ENCODE measurements around the gene NEUROG1. TPM values are rescaled to one million over a fixed set of nuclear protein-coding genes. Genes with fewer than 3 reads are reported as not detected.

Gene NEUROG1
- total and polyA plus RNA-seq, 2 of the 13 experiments (the other 11 are each of a cell fraction or from before 2014, with no cell fraction given) = not detected

- no peaks in the 10 kb centered on the region for H3K36me3 ChIP-seq (replicated peaks in 1 of 2; ENCODE audit: control insufficient read depth in 1 of 2, insufficient read depth in 2 of 2, low read length in 2 of 2)
- BruUV-seq (replicated peaks) = no TSS peak
- H3K79me2 ChIP-seq (ENCODE audit: insufficient read depth, low read length) = no peaks in the 10 kb centered on the region
- ATAC-seq = peak; percentile 43
- no peak overlapping the region for H2AFZ ChIP-seq (ENCODE audit: low read length)
- peak overlapping the region; percentile 18 to 60 (median 26); a peak in 3 of 6 replicates for H3K4me3 ChIP-seq (replicated peaks in 1 of 3; ENCODE audit: insufficient read depth in 1 of 3, low read depth in 2 of 3, low read length in 3 of 3)
- in situ Hi-C loops (cut with HindIII; ENCODE audit: extremely low pct_ligation_motif_present, low pct_unique_long_range_greater_than_20kb) (no loop called here), intact Hi-C loops (cut with micrococcal nuclease; ENCODE audit: unreplicated experiment) (no loop called here)
- no peaks in the 10 kb centered on the region for H3K9me3 ChIP-seq (ENCODE audit: low read length)
- H3K4me2 ChIP-seq (ENCODE audit: low read depth, low read length) = peak overlapping the region; percentile 52
- ChIA-PET POLR2A (interaction anchor here (2.2 kb wide), 1 partner anchor 9 kb away, joined by 6 read pairs; no protein-coding TSS in a partner anchor), CTCF (ENCODE audit: low intra/inter-chr PET ratio, low total read pairs) (no interaction called here)
- no peak overlapping the region for H3K9ac ChIP-seq (ENCODE audit: insufficient read depth, low read depth, low read length)
- H3K27ac ChIP-seq (ENCODE audit: extremely low read length, insufficient read depth, low read length) = no peak overlapping the region
- FAIRE-seq = peak; percentile 57
- no peaks in the 10 kb centered on the region for H4K20me1 ChIP-seq (ENCODE audit: insufficient read depth, low read length)
- DNase-seq (ENCODE audit: low spot score) = peak; percentile 47
- 2% methylated on average over 5 of the region's 40 CpGs for WGBS (ENCODE audit: low lambda C conversion rate)
- H3K27me3 ChIP-seq (ENCODE audit: control insufficient read depth in 1 of 2, insufficient read depth in 2 of 2, low read length in 2 of 2) = peaks cover 0 to 21% of the 10 kb centered on the region in 2 experiments; a peak in 3 of 5 replicates
- peaks cover 65% of the 10 kb centered on the region for H3K4me1 ChIP-seq (ENCODE audit: insufficient read depth, low read length)
- TF ChIP-seq E2F5 (CRISPR knock-in tag; conservative IDR thresholded peaks at IDR 0.05) (no peak), PBX2 (CRISPR knock-in tag; IDR thresholded peaks at IDR 0.05) (0 out of 2 replicates have a peak, but pooled peaks have one; percentile 39), ZKSCAN8 (CRISPR knock-in tag; IDR thresholded peaks at IDR 0.05; ENCODE audit: borderline replicate concordance) (no peak), ZNF800 (CRISPR knock-in tag; IDR thresholded peaks at IDR 0.05) (peak; percentile 61; the same call in 1 of the 2 replicates), UBTF (CRISPR knock-in tag; IDR thresholded peaks at IDR 0.05) (0 out of 2 replicates have a peak, but pooled peaks have one; percentile 14), HHEX (CRISPR knock-in tag; IDR thresholded peaks at IDR 0.05) (no peak), SNAPC5 (CRISPR knock-in tag; IDR thresholded peaks at IDR 0.05; ENCODE audit: borderline replicate concordance) (no peak), HCFC1 (IDR thresholded peaks at IDR 0.05; ENCODE audit: low read depth, low read length) (no peak), ATAD3A (CRISPR knock-in tag; IDR thresholded peaks at IDR 0.05) (no peak), MEF2D (CRISPR knock-in tag; IDR thresholded peaks at IDR 0.05) (no peak), ETV6 (CRISPR knock-in tag; conservative IDR thresholded peaks at IDR 0.05) (no peak), ZNF143 (CRISPR knock-in tag; IDR thresholded peaks at IDR 0.05) (no peak), MXD1 (CRISPR knock-in tag; IDR thresholded peaks at IDR 0.05) (no peak), SIX4 (CRISPR knock-in tag; IDR thresholded peaks at IDR 0.05) (no peak), ZNF619 (CRISPR knock-in tag; IDR thresholded peaks at IDR 0.05) (no peak), RARA (CRISPR knock-in tag; IDR thresholded peaks at IDR 0.05) (no peak), ZNF724P (CRISPR knock-in tag; IDR thresholded peaks at IDR 0.05; ENCODE audit: borderline replicate concordance) (no peak)
Measured at GRCh38 chr5:135491552-135492318, 44.0 kb downstream of the NEUROG1 start.
